Thoracic aorta (tissue), 2 donors: ENCODE measurements around the gene DIAPH1. TPM values are rescaled to one million over a fixed set of nuclear protein-coding genes. Genes with fewer than 3 reads are reported as not detected.

Experiments
- ATAC-seq: fragments of 150-250 bp; one replicate; pipeline ENCODE4 v1.8.0; 2017; ENCODE audit warnings: low read depth; ENCODE audit not compliant: insufficient number of reproducible peaks, low FRiP score
- DNase-seq: peaks from one replicate; pipeline ENCODE4 v3.0.0-alpha.2; 2020; ENCODE audit warnings: low spot score
- H3K27ac ChIP-seq, 2 donors: fragments of 200-600 bp; sonication (generic); 1 replicate in 1 of 2; 2 replicates in 1 of 2; pipeline ENCODE4 v1.5.1; 2016; ENCODE audit warnings: mild to moderate bottlenecking in 2 of 2, moderate library complexity in 2 of 2
- H3K27me3 ChIP-seq: fragments of 200-600 bp; sonication (generic); replicated peaks from 2 replicates; pipeline ENCODE4 v1.6.0; 2016; ENCODE audit warnings: mild to moderate bottlenecking; ENCODE audit not compliant: insufficient read depth
- H3K36me3 ChIP-seq: fragments of 200-600 bp; sonication (generic); one replicate; pipeline ENCODE4 v1.5.1; 2016
- H3K4me1 ChIP-seq, 2 donors: fragments of 200-600 bp; sonication (generic); 1 replicate in 1 of 2; 2 replicates in 1 of 2; pipeline versions ENCODE4 v1.5.1 to v1.6.0; 2016; ENCODE audit warnings: low read depth in 2 of 2, mild to moderate bottlenecking in 1 of 2; ENCODE audit not compliant: control insufficient read depth in 1 of 2
- H3K4me3 ChIP-seq: fragments of 200-600 bp; sonication (generic); 2 replicates; pipeline ENCODE4 v1.5.1; 2016; ENCODE audit warnings: mild to moderate bottlenecking
- H3K9me3 ChIP-seq: fragments of 200-600 bp; sonication (generic); 2 replicates; pipeline ENCODE4 v1.5.1; 2016
- total RNA-seq, 2 donors: library from RNA; depleted of rRNA; stranded (reverse); fragments of >200 nt; gene quantifications; one replicate each; pipeline versions ENCODE4 v1.1.0 to v1.2.3, GENCODE V29; 2016
- TF ChIP-seq, protein P1 (sequence below): fragments of 200-600 bp; sonication (generic); IDR thresholded peaks from one replicate; pipeline ENCODE4 v1.5.1; 2019; ENCODE audit warnings: antibody characterized with exemption

DIAPH1 gene
- total RNA-seq, 2 donors from 2014 or later: 91.0 to 93.1 TPM

DNA sequence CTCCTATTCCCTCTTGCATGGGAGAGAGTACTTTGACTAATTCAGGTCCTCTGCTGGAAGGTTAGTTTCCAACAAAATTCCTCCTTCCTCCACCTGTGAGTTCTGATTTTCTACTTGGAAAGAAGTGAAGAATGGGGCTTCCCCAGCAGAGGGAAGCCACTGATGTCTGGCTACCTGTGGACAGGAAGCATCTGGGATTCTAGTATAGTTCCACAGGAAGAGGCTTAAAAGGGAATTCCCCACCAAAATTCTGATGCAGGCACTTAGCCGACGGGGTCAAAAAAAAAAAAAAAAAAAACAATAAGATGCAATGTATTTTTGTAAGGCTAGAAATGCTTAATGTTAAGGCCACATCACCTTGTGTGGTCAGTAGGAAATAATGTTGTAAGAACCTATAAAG, 96.5 kb downstream of the DIAPH1 start:
- DNase-seq: no peak
- H3K9me3 ChIP-seq: no peaks in the 10 kb centered on the region
- H3K27me3 ChIP-seq: no peaks in the 10 kb centered on the region
- TF ChIP-seq, protein P1, sequence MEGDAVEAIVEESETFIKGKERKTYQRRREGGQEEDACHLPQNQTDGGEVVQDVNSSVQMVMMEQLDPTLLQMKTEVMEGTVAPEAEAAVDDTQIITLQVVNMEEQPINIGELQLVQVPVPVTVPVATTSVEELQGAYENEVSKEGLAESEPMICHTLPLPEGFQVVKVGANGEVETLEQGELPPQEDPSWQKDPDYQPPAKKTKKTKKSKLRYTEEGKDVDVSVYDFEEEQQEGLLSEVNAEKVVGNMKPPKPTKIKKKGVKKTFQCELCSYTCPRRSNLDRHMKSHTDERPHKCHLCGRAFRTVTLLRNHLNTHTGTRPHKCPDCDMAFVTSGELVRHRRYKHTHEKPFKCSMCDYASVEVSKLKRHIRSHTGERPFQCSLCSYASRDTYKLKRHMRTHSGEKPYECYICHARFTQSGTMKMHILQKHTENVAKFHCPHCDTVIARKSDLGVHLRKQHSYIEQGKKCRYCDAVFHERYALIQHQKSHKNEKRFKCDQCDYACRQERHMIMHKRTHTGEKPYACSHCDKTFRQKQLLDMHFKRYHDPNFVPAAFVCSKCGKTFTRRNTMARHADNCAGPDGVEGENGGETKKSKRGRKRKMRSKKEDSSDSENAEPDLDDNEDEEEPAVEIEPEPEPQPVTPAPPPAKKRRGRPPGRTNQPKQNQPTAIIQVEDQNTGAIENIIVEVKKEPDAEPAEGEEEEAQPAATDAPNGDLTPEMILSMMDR: no peak
- H3K27ac ChIP-seq: peak overlapping the region; percentile 45 to 70
- peaks cover 5% of the 10 kb centered on the region for H3K36me3 ChIP-seq
- no peak for ATAC-seq
- H3K4me1 ChIP-seq: peaks cover 15 to 43% of the 10 kb centered on the region in 2 donors
- H3K4me3 ChIP-seq: no peak overlapping the region

DNA sequence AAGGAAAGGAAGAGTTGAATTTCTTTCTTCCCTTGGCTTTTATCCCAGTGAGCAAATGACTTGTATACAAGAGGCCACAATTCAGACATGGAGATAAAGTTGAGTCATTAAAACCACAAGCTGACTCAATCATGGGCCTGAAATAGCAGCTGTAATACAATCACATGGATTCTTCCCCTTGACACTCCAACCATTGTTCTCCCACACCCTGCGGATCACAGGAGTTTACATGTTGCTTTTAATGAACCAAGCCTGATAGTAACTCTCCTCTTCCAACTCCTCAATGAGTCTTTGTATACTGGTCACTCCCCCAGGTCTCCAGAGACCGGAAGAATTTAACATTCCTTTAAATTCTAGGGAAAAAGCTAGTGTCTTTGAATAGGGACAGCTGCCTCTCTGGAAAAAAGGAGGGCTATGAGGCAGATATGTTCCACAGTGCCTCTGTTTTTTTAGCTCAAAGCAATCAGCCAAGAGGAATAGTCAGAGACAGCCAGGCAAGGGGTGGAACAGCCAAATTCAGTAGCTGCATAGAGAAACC, 97.5 kb downstream of the DIAPH1 start:
- Histone ChIP-seq H3K27ac (peak overlapping the region; percentile 45 to 70), H3K27me3 (no peaks in the 10 kb centered on the region), H3K9me3 (no peaks in the 10 kb centered on the region), H3K4me1 (peaks cover 24 to 53% of the 10 kb centered on the region in 2 donors), H3K4me3 (no peak overlapping the region), H3K36me3 (peaks cover 4% of the 10 kb centered on the region)
- DNase-seq (no peak), ATAC-seq (peak; percentile 22)
- TF ChIP-seq, protein P1: no peak

DNA sequence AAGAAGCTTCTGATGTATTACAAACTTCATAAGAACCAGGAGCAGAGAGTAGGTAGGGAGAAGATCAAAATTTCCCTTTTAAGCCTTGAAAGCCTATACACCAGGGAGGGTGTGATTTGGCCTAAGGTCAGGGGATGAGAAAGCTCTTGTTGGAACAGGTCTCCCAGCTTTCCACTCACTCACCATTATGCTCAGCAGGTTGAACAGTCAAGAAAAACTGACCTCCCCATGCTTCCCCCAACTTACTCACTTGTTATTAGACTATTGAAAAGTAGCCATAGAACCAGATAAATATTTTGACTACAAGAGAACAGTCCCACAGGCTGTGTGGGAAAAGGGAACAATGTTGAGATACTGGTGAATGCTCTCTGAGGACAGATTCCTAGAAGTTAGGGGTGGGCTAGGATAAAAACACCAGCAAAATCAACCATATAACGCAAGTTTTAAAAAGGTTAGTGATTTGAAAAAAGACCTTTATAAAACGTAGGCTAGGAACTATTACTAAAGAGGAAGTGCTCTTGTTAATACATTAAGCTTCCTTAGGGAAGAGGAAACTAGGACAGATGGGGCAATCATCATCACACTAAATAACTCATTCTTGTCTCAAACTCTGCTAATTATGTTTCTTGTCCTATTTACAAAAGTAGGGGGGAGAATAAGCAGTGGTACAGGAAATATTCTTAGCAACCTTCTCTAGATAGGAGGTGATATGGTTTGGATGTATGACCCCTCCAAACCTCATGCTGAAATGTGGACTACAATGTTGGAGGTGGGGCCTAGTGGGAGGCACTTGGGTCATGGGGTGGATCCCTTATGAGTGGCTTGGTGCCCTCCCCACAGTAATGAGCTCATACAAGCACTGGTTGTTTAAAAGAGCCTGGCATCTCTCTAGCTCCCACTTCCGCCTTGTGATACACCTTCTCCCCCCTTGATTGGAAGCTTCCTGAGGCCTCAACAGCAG, 98.9 kb downstream of the DIAPH1 start:
- H3K36me3 ChIP-seq: no peaks in the 10 kb centered on the region
- no peak for DNase-seq

DNA sequence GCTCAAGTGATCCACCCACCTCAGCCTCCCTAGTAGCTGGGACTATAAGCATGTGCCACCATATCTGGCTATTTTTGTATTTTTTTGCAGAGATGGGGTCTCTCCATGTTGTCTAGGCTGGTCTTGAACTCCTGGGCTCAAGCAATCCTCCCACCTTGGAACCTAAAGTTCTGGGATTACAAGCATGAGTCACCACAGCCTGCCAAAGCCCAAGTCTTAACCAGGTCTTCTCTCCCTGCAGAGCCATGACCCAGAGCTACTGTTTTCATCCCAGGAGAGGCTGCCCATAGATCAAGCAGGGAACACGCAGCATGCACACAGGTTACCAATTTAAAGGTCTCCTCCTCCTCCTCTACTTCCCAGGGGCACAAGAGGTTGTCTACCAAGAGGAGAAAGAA, 100.2 kb downstream of the DIAPH1 start:
- ATAC-seq: no peak
- Histone ChIP-seq H3K27me3 (no peaks in the 10 kb centered on the region), H3K4me1 (peaks cover 44 to 69% of the 10 kb centered on the region in 2 donors), H3K4me3 (no peak overlapping the region), H3K9me3 (no peaks in the 10 kb centered on the region), H3K27ac (no peak overlapping the region), H3K36me3 (no peaks in the 10 kb centered on the region)
- no peak for DNase-seq
- TF ChIP-seq, protein P1: no peak

More for the DNA sequence above, 98.9 kb downstream of the DIAPH1 start:
- no peaks in the 10 kb centered on the region for H3K9me3 ChIP-seq
- peak overlapping the region in 1 of 2 donors; percentile 70 for H3K27ac ChIP-seq
- TF ChIP-seq, protein P1: no peak
- peaks cover 35 to 63% of the 10 kb centered on the region in 2 donors for H3K4me1 ChIP-seq
- ATAC-seq: no peak
- no peaks in the 10 kb centered on the region for H3K27me3 ChIP-seq
- no peak overlapping the region for H3K4me3 ChIP-seq

DNA sequence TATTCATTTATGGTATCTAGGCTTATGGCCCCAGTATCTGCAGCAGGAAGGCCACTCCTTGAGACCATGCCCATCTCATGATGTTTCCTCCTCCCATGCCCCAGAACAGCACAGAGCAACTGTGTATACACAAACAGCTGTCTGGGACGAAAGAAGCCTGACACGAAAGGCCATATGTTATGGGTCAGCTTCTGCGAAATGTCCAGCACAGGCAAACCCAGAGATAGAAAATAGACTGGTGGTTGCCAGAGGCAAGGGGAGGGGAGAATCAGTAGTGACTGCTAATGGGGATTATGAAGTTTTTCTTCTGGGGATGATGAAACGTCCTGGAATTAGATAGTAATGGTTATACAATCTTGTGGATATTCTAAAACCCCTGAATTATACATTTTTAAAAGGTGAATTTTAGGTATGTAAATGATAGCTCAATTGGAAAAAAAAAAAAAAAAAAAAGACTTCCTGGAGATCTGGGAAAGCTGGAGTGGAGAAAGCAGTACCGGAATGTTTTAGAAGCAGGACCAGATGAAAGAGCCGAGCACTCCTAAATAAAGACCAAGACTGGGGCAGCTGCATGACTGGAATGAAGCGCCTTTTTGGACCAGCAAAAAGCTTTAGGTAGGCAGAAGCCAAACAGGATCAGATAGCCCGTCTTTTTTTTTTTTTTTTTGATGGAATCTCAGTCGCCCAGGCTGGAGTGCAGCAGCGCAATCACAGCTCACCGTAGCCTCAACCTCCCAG, 100.8 kb downstream of the DIAPH1 start:
- TF ChIP-seq, protein P1: no peak
- no peak overlapping the region for H3K4me3 ChIP-seq
- H3K9me3 ChIP-seq: no peaks in the 10 kb centered on the region
- ATAC-seq (no peak), DNase-seq (no peak)
- peaks cover 44 to 72% of the 10 kb centered on the region in 2 donors for H3K4me1 ChIP-seq
- peak overlapping the region; percentile 94 to 98 for H3K27ac ChIP-seq
- H3K36me3 ChIP-seq: no peaks in the 10 kb centered on the region
- no peaks in the 10 kb centered on the region for H3K27me3 ChIP-seq
